Prostate gland (tissue), 2 donors: Measurements from ENCODE around the gene FHIT. TPM values are rescaled to one million over a fixed set of nuclear protein-coding genes. Genes with fewer than 3 reads are reported as not detected.
A peak's percentile ranks its signal among the peaks of the same experiment; 100 is the strongest.

Source experiments
- DNase-seq: peaks from one replicate; pipeline ENCODE4 v3.0.0-alpha.2; 2019; ENCODE audit warnings: low spot score
- H3K27ac ChIP-seq, 2 donors: fragments of 200-600 bp; sonication (generic); 2 replicates each; pipeline ENCODE4 v1.5.1; 2017 to 2019
- H3K27me3 ChIP-seq: fragments of 200-600 bp; sonication (generic); replicated peaks from 2 replicates; pipeline ENCODE4 v1.5.1; 2019; ENCODE audit not compliant: insufficient read depth
- H3K36me3 ChIP-seq, 2 donors: fragments of 200-600 bp; sonication (generic); 1 replicate in 1 of 2; 2 replicates in 1 of 2; pipeline versions ENCODE4 v1.5.1 to v1.8.1; 2017 to 2019
- H3K4me1 ChIP-seq: fragments of 200-600 bp; sonication (generic); replicated peaks from 2 replicates; pipeline ENCODE4 v1.5.1; 2019
- H3K4me3 ChIP-seq, 2 donors: fragments of 200-600 bp; sonication (generic); 2 replicates each; pipeline ENCODE4 v1.5.1; 2017 to 2019
- H3K9me3 ChIP-seq: fragments of 200-600 bp; sonication (generic); 2 replicates; pipeline ENCODE4 v1.5.1; 2017
- POLR2A ChIP-seq: fragments of 450-650 bp; IDR thresholded peaks from one replicate; pipeline ENCODE4 v1.6.1; 2016; ENCODE audit warnings: antibody characterized with exemption, mild to moderate bottlenecking
- POLR2AphosphoS5 ChIP-seq: sonication (generic); formaldehyde crosslinking; IDR thresholded peaks from one replicate; pipeline ENCODE4 v1.6.1; 2017; ENCODE audit warnings: antibody characterized with exemption
- WGBS: methylation state at CpG from one replicate; pipeline ENCODE4 v1.1.5; 2018; 5-methylcytosine and 5-hydroxymethylcytosine counted together
- intact Hi-C: fragments of 100-400 bp; cut with DNase I; formaldehyde crosslinking; loops from one replicate; pipeline ENCODE4 v1.14.2; 2022
- total RNA-seq, 2 donors: library from RNA; depleted of rRNA; stranded (reverse); fragments of >200 nt; gene quantifications; one replicate each; pipeline ENCODE4 v1.1.0, GENCODE V29; 2016
- TF ChIP-seq, protein P1 (sequence below), 4 experiments: fragments of 200-600 bp in 2 of 4; fragments of 450-650 bp in 2 of 4; sonication (generic) in 2 of 4; IDR thresholded peaks; 1 replicate in 3 of 4; 2 replicates in 1 of 4; pipeline ENCODE4 v1.5.1; 2016 to 2019; ENCODE audit warnings: antibody characterized with exemption in 4 of 4, mild to moderate bottlenecking in 2 of 4, moderate library complexity in 2 of 4

Gene FHIT
- total RNA-seq, 2 donors from 2014 or later, result 6.4 to 10.4 TPM

DNA sequence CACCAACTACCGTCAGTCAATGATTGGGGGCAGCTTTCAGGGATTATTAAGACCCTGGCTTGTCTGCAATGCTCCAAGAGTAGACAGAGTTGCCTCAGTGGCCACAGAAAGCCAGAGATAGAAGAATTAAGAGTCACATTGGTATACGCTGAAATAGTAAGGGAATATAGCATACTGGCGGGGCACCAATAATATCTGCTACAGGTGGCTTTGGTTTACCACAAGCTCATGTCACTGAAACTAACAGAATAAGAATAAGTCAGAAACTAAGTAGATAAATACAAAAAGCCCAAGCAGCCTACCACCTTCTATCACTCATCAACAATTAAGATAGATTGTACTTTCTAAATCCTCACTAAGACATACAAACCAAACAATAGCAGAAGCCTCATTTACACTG is 2.5 kb upstream of the FHIT start:
- WGBS, result 98% methylated on average over 3 of the region's 3 CpGs
- Histone ChIP-seq H3K4me1 (no peaks in the 10 kb centered on the region), H3K27ac (no peak overlapping the region), H3K27me3 (no peaks in the 10 kb centered on the region), H3K4me3 (no peak overlapping the region), H3K36me3 (no peaks in the 10 kb centered on the region), H3K9me3 (no peaks in the 10 kb centered on the region)
- intact Hi-C loops, result no loop called here
- no peak for TF ChIP-seq POLR2A
- TF ChIP-seq, protein P1, sequence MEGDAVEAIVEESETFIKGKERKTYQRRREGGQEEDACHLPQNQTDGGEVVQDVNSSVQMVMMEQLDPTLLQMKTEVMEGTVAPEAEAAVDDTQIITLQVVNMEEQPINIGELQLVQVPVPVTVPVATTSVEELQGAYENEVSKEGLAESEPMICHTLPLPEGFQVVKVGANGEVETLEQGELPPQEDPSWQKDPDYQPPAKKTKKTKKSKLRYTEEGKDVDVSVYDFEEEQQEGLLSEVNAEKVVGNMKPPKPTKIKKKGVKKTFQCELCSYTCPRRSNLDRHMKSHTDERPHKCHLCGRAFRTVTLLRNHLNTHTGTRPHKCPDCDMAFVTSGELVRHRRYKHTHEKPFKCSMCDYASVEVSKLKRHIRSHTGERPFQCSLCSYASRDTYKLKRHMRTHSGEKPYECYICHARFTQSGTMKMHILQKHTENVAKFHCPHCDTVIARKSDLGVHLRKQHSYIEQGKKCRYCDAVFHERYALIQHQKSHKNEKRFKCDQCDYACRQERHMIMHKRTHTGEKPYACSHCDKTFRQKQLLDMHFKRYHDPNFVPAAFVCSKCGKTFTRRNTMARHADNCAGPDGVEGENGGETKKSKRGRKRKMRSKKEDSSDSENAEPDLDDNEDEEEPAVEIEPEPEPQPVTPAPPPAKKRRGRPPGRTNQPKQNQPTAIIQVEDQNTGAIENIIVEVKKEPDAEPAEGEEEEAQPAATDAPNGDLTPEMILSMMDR (IDR thresholded peaks at IDR 0.05), result no peak
- TF ChIP-seq POLR2AphosphoS5, result no peak
- no peak for DNase-seq

DNA sequence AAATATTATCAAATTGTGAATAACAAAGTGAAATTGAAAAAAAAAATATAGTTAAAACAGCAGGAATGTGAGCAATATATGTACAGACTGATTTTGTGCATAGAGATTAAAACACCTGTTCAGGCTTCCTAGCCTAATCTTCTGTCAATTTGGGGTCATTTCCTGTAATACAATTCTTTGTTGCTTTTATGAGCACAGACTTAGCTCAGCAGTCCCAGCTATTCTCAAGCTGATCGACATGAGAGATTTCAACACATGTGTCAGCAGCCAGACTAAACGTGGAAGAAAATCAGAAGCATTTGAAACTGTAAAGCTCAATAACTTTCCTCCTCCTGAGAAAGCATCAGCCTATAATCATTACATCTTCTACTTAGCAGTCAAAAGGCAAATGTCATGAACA is 1.6 kb upstream of the FHIT start:
- no peak overlapping the region for H3K27ac ChIP-seq
- intact Hi-C loops, result no loop called here
- no peaks in the 10 kb centered on the region for H3K27me3 ChIP-seq
- no peak overlapping the region for H3K4me3 ChIP-seq
- H3K36me3 ChIP-seq, result no peaks in the 10 kb centered on the region
- H3K9me3 ChIP-seq, result no peaks in the 10 kb centered on the region
- no peak for DNase-seq
- H3K4me1 ChIP-seq, result no peaks in the 10 kb centered on the region
- no peak for TF ChIP-seq POLR2A
- no peak for TF ChIP-seq POLR2AphosphoS5
- TF ChIP-seq, protein P1 (IDR thresholded peaks at IDR 0.05), result no peak
- WGBS, result 48% methylated on average over 2 of the region's 2 CpGs

GRCh38 chr3:61250784-61251173 is 473 bp downstream of the FHIT start:
- Histone ChIP-seq H3K27ac (peak overlapping the region; percentile 60 to 76), H3K9me3 (no peaks in the 10 kb centered on the region), H3K4me3 (peak overlapping the region; percentile 49 to 66), H3K27me3 (no peaks in the 10 kb centered on the region), H3K4me1 (no peaks in the 10 kb centered on the region), H3K36me3 (no peaks in the 10 kb centered on the region)
- no peak for TF ChIP-seq POLR2A
- TF ChIP-seq POLR2AphosphoS5, result no peak
- TF ChIP-seq, protein P1 (IDR thresholded peaks at IDR 0.05), result no peak
- WGBS, result 8% methylated on average over 21 of the region's 21 CpGs
- peak; percentile 29 for DNase-seq
- intact Hi-C loops, result no loop called here

- Histone ChIP-seq H3K27ac (no peak overlapping the region), H3K4me1 (no peaks in the 10 kb centered on the region), H3K9me3 (no peaks in the 10 kb centered on the region), H3K36me3 (no peaks in the 10 kb centered on the region), H3K27me3 (no peaks in the 10 kb centered on the region), H3K4me3 (no peak overlapping the region)
- TF ChIP-seq POLR2AphosphoS5 (no peak), POLR2A (no peak)
- TF ChIP-seq, protein P1 (IDR thresholded peaks at IDR 0.05), result no peak
- WGBS, result 80% methylated on average over 2 of the region's 2 CpGs
- intact Hi-C loops, result no loop called here
- no peak for DNase-seq
Measured at GRCh38 chr3:61248496-61248895, 2.8 kb downstream of the FHIT start.

- intact Hi-C loops, result no loop called here
- WGBS, result 93% methylated on average over 4 of the region's 4 CpGs
- TF ChIP-seq, protein P1 (IDR thresholded peaks at IDR 0.05), result no peak
- TF ChIP-seq POLR2A (no peak), POLR2AphosphoS5 (no peak)
- no peaks in the 10 kb centered on the region for H3K27me3 ChIP-seq
- no peak for DNase-seq
- no peaks in the 10 kb centered on the region for H3K36me3 ChIP-seq
- H3K4me3 ChIP-seq, result no peak overlapping the region
- H3K4me1 ChIP-seq, result no peaks in the 10 kb centered on the region
- H3K9me3 ChIP-seq, result no peaks in the 10 kb centered on the region
- no peak overlapping the region for H3K27ac ChIP-seq
Measured at GRCh38 chr3:61247191-61247590, 4.1 kb downstream of the FHIT start.
